BJ (cell line): ENCODE measurements around the gene CBLN2. TPM values are rescaled to one million over a fixed set of nuclear protein-coding genes. Genes with fewer than 3 reads are reported as not detected.

Experiments used
- CTCF ChIA-PET: fragments of 350-600 bp; formaldehyde crosslinking; extraction: SDS; loops from one replicate; lab custom pipeline; 2021; ENCODE audit warnings: antibody characterized with exemption, inconsistent platforms; lab: Yijun Ruan, JAX
- POLR2A ChIA-PET: fragments of 300-600 bp; sonication (Branson Sonifier 250); formaldehyde crosslinking; extraction: SDS; loops from one replicate; lab custom pipeline; 2021; ENCODE audit warnings: antibody characterized with exemption; lab: Charles Lee
- DNase-seq: peaks from one replicate; pipeline ENCODE4 v3.0.0-alpha.2; 2011; ENCODE audit warnings: low read depth
- H3K27me3 ChIP-seq: 2 replicates; pipeline ENCODE4 v1.6.0; 2011; ENCODE audit warnings: low read length; ENCODE audit not compliant: control insufficient read depth, insufficient read depth
- H3K36me3 ChIP-seq: 2 replicates; pipeline ENCODE4 v1.5.1; 2011; ENCODE audit warnings: low read length; ENCODE audit not compliant: control insufficient read depth, insufficient read depth
- H3K4me3 ChIP-seq: 2 replicates; pipeline ENCODE4 v1.5.1; 2011; ENCODE audit warnings: low read depth, mild to moderate bottlenecking, control low read depth, low read length
- polyA minus RNA-seq: library from RNA; depleted of rRNA, polyadenylated mRNA; stranded (reverse); fragments of >200 nt; gene quantifications from 2 replicates; pipeline ENCODE4 v1.2.3, GENCODE V29; 2011; rRNA and poly(A)+ RNA removed
- polyA plus RNA-seq: library from polyadenylated mRNA; depleted of rRNA; stranded (reverse); fragments of >200 nt; gene quantifications from 2 replicates; pipeline ENCODE4 v1.2.3, GENCODE V29; 2011; rRNA removed
- TF ChIP-seq, protein P1 (sequence below): IDR thresholded peaks from 2 replicates; pipeline ENCODE4 v1.5.1; 2011; ENCODE audit warnings: low read depth, mild to moderate bottlenecking, control low read depth, inconsistent platforms, low read length, moderate library complexity; ENCODE audit not compliant: insufficient read depth

The CBLN2 gene
- polyA plus RNA-seq: not detected in 2 replicates
- not detected in 2 replicates for polyA minus RNA-seq

GRCh38 chr18:72544092-72544886 is at the start of gene CBLN2:
Gene CBLN2, minus strand, starts transcription at chr18:72544342. Its CDS starts 2,182 bp downstream, at chr18:72542160.
- ChIA-PET CTCF (interaction anchor here (1.2 kb wide), 1 partner anchor 9 kb away, joined by 4 read pairs; no protein-coding TSS in a partner anchor), POLR2A (interaction anchor here (0.7 kb wide), 1 partner anchor 75 kb away, joined by 13 read pairs; no protein-coding TSS in a partner anchor)
- DNase-seq: no peak
- no peaks in the 10 kb centered on the region for H3K36me3 ChIP-seq
- peaks cover 3% of the 10 kb centered on the region for H3K27me3 ChIP-seq
- H3K4me3 ChIP-seq: no peak within 1 kb of the TSS
- TF ChIP-seq, protein P1, sequence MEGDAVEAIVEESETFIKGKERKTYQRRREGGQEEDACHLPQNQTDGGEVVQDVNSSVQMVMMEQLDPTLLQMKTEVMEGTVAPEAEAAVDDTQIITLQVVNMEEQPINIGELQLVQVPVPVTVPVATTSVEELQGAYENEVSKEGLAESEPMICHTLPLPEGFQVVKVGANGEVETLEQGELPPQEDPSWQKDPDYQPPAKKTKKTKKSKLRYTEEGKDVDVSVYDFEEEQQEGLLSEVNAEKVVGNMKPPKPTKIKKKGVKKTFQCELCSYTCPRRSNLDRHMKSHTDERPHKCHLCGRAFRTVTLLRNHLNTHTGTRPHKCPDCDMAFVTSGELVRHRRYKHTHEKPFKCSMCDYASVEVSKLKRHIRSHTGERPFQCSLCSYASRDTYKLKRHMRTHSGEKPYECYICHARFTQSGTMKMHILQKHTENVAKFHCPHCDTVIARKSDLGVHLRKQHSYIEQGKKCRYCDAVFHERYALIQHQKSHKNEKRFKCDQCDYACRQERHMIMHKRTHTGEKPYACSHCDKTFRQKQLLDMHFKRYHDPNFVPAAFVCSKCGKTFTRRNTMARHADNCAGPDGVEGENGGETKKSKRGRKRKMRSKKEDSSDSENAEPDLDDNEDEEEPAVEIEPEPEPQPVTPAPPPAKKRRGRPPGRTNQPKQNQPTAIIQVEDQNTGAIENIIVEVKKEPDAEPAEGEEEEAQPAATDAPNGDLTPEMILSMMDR: peak; percentile 69

- CTCF ChIA-PET: no interaction called here
- no peaks in the 10 kb centered on the region for H3K36me3 ChIP-seq
- TF ChIP-seq, protein P1: no peak
- no peak overlapping the region for H3K4me3 ChIP-seq
- H3K27me3 ChIP-seq: no peaks in the 10 kb centered on the region
- POLR2A ChIA-PET: no interaction called here
- DNase-seq: no peak
Measured at GRCh38 chr18:72588360-72588759, 44.2 kb upstream of the CBLN2 start.

GRCh38 chr18:72584787-72585186 is 40.6 kb upstream of the CBLN2 start:
- TF ChIP-seq, protein P1: no peak
- POLR2A ChIA-PET: no interaction called here
- CTCF ChIA-PET: no interaction called here
- Histone ChIP-seq H3K36me3 (no peaks in the 10 kb centered on the region), H3K27me3 (no peaks in the 10 kb centered on the region), H3K4me3 (no peak overlapping the region)
- no peak for DNase-seq

DNA sequence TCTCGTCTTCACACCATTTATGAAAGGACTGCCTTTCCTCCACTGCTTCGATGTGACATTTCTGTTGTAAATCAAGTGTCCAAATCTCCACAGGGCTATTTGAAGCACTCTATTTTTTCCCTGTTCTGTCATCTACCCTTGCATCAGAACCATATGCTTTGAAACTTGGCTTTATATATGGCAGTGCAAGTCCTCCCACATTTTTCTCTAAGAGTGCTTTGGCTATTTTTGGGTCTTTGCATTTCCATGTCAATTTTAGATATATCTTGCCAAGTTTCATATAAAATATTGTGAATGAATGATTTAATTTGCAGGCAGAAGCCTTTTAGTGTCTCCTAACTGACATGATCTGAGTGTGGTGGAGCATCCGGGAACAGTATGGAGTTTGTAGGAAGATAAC is 37.8 kb upstream of the CBLN2 start:
- CTCF ChIA-PET: no interaction called here
- Histone ChIP-seq H3K36me3 (no peaks in the 10 kb centered on the region), H3K27me3 (no peaks in the 10 kb centered on the region), H3K4me3 (no peak overlapping the region)
- TF ChIP-seq, protein P1: no peak
- DNase-seq: no peak
- POLR2A ChIA-PET: no interaction called here

- ChIA-PET CTCF (no interaction called here), POLR2A (no interaction called here)
- no peak for DNase-seq
- Histone ChIP-seq H3K27me3 (no peaks in the 10 kb centered on the region), H3K36me3 (no peaks in the 10 kb centered on the region), H3K4me3 (no peak overlapping the region)
- TF ChIP-seq, protein P1: no peak
Measured at GRCh38 chr18:72572896-72573295, 28.8 kb upstream of the CBLN2 start.
